SIG-M5 treated with dmso at 0.1 percent for 504 hours (cell line): Measurements from ENCODE around the gene PIK3AP1.
"Not testable (repeated sequence)": the region's sequence is repeated elsewhere in the genome, so short reads cannot be mapped to it uniquely, and the experiment has no call there.

Experiments
- DNase-seq: peaks from one replicate; lab custom pipeline; 2025; ENCODE audit not compliant: unreplicated experiment; lab: John Stamatoyannopoulos, UW

The PIK3AP1 gene

DNA sequence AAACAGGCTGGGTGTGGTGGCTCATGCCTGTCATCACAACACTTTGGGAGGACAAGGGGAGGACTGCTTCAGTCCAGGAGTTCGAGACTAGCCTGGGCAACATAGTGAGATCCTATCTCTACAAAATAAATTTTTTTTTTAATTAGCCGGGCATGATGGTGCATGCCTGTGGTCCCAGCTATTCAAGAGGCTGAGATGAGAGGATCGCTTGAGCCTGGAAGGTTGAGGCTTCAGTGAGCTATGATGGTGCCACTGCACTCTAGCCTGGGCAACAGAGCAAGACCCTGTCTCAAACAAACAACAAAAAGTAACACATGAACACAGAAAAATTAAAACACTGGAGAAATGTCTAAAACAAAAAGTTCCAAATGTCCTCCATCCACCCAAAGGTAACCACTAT, 22.9 kb downstream of the PIK3AP1 start:
- DNase-seq: no peak

DNA sequence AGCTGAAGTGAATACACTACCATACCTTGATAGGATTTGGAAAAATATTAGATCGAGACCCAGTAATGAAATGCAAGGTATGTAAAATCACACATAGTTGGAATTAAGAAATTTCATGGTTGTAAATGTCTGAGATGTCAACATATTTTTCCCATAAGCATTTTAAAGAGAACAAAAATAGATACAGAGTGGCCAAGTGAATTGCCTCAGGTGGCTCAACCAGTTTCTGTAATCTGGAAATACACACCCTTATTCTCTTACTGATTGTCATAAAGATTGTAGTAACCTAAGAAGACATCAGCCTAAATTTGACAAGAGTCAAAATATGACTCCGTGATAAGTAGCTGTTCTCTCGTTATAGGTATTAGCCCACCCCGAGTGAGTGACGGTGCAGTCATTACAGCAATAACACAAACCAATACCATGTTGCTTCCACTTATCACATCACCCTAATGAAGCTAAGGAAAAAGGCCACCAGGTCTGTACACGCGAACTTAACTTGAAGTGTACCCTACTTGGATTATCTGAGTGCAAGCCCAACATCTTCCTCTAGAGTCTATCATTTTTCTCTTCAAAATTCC, 23.4 kb downstream of the PIK3AP1 start:
- DNase-seq: no peak

DNA sequence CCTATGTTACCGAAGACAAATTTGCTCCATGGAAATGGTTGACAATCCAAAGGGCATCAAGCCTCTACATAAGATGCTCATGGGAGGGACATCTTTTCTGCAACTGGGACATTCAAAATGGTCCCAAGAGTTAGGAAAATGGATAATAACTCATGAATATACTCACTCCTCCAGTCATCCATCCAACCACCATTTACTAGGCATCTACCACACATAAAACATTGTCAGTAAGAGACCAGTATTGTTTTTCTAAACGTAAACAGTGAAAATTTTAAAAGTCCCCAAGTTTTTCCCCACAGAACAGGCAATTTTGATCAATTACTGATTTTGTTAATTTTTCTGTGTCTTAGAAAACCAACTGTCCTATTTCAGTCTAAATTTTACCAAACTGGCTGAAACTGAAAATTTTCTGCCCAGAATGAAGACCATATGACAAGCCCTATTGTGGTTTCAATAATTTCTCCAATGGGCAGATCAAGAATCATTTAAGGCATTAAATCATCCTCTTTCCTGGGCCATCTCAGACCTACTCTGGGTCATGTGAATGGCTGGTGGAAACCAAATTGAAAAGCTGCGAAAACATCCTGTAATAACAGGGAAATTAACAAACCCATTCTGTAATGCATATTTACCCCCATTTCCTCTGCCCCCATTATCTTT, 24.2 kb downstream of the PIK3AP1 start:
- no peak for DNase-seq

DNA sequence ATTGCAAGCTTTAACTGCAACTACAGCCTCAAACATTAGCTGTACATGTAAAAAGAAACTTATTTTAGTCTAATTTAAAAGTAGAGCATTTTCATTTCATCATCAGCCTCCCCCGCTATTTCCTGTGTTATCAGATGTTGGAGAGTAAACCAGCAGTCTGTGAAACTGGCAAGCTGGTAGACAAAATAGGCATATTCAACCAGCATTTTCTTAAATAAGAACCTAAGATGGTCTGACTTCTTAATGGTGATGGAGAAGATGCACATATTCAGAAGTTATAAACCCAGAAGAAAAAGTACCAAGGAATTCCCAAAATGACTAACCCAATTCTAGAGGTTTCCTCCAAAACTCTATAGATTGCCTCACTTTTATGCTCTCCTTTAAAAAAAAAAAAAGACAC, 24.9 kb downstream of the PIK3AP1 start:
- no peak for DNase-seq

DNA sequence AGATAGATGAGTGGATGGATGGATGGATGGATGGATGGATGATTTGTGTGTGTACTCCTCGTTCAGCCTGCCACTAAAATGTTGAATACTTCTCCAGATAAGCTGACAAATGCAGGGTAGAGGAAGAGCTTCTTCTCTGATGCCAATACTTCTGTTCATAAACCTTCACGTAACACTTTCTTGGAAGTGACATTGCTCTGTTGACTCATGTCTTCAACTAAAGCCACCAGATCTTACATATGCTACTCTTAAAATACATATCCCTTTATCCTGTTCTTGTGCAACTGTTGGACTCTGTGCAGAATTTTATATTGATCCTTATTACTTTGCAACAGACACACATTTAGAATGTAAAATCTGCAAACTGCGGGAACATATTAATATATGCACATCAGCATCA, 26.9 kb downstream of the PIK3AP1 start:
- DNase-seq: no peak

DNA sequence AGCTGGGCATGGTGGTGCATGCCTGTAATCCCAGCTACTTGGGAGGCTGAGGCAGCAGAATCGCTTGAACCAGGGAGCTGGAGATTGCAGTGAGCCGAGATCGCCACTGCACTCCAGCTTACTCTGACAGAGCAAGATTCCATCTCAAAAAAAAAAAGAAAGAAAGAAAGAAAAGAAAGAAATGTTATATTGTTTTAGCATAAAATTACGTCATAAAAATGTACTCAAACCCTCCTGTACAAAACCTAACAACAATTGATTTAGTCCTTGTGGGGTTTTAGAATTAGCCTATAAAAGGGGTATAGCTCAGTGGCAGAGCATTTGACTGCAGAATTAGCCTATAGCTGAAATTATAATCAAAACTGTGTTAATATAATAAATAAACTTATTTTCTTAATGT, 27.9 kb downstream of the PIK3AP1 start:
- no peak for DNase-seq

DNA sequence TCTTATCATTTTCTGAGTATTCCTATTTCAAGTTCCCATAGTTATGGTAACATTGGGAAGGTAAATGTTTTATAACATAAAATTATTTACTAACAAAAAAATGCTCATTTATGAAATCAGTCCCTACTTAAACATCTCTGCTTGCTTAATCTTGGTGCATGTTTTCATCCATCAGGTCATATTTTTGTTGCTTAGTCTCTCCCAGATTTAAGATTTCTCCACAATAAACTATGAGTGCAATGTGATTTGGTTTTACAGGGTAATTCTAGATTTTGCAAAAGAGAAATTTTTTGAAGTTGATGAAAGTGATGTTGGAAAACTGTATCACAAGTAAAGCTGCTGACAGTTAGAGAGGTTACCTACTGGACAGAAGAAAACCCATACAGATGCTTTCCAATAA, 28.6 kb downstream of the PIK3AP1 start:
- DNase-seq: no peak

DNA sequence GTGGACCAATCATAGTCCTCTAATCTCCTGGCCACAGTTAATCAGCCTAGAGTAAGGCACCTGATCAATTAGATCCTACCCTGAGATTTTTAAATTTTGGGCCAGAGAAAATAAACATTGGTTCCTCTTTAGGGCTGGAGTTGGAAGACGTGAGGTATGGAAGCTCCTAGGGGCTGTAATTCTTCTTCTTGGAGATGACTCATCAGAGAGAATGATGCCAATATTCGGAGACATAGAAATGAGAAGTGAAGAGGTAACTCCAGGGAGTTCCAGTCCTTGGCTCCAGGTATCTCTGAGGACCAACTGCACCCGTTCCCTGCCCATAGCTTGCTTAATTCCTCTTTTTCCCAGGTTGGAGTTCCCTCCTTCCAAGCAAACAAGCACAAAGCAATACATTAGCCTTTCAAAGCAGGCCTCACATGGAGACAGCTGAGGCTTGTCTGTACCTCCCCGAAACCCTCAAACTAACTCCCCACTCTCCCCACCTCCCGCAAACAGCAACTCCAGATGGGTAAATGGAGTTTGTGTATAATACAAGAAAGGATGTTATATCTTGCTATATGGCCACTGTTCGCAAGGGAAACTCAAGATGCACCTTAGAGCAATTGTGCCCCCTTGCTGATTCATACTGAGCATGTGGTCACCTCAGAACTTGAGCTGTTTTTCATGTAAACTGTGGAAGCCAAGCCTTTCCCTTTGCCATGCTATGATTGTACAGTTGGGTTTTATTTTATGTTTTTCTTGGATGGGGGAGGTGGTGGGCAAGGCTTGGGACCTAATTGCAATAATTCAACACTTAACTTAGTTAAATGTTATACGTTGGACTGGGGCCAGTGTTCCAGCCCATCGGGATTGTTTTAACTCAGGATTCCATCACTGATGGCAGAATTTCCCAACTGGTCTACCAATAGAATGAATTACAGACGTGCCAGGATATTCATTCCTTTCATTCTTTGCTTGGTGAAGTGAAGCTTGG, 29.3 kb downstream of the PIK3AP1 start:
- no peak for DNase-seq

DNA sequence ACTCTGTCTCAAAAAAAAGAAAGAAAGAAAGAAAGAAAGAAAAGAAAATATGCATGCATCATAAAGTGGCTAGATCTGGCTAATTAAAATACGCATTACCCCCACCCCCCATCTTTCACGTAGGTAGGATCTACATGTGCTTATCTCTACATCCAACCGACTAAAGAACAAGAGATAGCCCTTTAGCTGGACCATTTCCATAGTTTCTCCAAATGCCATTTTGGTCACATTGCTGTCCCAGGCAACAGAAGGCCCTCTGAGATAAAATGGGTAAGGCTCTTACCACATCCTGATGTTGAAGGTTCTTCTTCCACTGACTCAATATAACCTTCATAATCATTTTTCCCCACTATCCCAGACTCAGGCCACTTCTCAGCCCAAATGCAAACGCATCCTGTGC, 31.5 kb downstream of the PIK3AP1 start:
- no peak for DNase-seq

DNA sequence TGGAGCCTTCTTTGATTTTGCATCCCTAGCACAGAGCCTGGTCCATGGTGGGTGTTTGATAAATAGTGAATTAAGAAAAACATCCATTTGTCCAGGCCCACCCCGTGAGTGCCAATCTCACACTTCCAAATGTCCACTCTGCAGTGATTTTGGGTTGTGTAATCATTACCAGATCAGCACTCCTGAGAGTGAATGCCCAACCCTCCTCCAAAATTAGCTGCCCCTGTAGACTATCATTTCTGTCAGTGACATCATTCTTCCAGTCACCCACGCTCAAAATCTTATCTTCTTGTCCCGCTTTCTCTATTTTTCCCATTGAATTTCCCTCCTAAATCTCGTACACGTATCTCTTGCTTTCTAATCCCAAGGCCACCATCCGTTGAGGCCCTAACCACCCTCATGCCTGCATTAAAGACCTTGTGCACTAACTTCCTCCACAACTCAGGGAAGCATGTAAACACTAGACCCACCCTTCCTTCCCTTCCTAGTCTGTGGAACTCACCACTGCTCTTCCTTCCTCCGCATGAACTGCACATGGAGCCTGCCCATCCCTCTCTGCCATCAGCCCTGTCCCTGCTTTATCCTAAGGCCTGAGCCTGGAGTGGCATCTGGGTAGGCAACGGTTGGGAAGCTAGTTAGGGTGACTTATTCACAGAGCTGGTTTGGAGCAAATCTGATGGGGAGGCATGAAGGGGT, 32.8 kb downstream of the PIK3AP1 start:
- DNase-seq: no peak

DNA sequence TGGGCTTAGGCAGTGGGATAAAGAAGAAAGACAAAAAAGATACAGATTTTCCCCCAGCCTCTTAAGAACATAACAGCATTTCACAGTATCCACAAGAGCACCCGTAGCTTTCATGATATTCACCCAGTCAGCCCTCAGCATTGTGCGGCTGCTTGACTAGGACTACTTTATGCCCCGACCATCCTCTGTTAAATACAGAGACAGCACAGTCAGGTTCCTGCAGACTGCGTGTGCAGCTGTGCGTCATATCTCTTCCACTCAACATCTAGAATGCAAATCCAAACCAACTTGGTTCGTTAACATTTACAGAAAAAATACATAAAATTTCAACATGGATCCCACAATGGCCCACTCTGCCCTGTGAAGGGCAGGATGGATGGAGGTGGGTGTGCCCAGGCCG, 33.8 kb downstream of the PIK3AP1 start:
- no peak for DNase-seq

DNA sequence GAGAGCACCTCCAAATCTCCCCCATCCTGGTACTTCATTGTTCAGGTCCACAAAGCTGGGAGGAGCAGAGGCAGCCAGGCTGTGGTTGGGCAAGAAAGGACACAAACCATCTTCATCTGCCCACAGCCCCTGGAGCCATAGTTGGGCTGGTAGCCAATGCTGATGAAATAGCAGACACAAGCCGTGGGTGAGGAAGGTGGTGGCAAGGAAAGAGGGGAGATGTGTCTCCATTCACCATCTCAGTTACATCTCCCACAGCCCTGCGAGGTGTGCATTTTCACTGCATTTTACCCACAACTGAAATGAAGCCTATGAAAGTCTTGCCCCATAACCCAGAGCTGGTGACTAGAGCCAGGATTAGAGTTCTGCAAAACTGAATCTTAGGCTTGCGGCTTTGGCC, 35.0 kb downstream of the PIK3AP1 start:
- no peak for DNase-seq

DNA sequence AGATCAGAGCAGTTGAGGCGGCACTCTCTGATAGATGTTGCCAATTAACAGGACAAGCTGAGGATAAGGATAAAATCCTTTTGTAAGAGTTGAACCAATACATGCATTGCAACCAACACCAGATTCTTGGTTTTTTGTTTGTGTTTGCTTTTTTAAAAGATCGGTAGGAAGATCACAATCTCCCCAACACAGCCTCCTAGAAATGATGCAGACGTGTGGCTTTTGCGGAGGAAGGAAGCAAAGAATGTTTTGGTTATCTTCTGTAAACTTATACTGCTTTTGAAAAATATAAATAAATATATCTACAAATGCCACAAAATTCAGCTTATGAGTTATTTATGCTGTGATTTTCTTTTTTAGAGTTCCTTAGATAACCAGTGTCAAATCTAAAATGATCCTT, 35.5 kb downstream of the PIK3AP1 start:
- no peak for DNase-seq

DNA sequence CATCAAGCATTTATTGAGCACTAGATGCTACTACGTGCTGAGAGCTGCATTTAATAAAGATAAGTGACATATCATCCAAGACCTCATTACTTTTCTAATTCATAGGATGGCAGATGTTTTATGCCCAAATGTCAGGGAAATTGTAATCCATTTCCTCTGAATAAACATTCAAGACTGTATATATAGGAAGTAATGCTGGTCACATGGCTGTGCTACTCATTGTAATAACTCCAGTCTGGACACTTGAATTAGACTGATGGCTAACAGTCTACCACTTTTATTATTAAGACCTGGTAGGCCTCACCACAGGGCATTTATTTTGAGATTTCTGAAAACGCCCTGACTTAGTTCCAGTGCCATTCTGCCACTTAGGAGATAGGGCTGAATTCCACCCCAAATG, 36.6 kb downstream of the PIK3AP1 start:
- no peak for DNase-seq

DNA sequence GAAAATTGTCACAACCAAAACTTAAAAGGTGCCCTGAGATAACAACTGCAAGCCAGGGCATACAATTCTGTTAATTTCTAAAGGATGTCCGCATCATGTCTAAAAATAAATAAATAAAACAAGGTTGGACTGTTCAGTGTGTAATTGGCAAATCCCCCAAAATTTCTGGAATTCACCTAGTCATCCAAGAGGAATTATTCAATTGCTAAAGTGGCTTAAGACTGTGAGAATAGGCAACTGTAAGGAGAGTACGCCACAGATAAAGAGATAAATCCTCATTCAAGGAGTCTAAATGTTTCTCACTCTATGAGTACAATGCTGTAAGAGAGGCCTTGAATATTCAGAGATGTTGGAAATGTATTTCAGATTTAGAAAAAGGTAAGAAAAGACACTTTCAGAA, 37.2 kb downstream of the PIK3AP1 start:
- no peak for DNase-seq

DNA sequence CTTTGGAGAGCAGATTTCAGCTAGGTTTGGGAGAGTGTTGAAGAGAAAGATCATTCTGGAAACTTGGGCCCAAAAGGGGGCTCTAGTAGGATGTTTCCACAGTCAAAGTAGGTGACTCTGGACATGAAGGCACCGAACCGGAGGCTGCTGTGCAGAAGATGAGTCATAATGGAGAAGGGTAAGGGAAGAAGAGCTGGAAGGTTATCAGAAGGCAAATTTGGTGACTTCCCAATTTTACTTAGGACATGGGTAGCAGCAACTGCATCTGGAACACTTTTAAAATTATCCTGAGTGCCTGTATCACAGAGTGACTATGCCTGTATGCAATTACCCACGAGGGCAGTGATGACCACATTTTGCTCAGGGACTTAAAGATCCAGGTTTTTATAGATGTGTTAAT, 38.8 kb downstream of the PIK3AP1 start:
- no peak for DNase-seq

DNA sequence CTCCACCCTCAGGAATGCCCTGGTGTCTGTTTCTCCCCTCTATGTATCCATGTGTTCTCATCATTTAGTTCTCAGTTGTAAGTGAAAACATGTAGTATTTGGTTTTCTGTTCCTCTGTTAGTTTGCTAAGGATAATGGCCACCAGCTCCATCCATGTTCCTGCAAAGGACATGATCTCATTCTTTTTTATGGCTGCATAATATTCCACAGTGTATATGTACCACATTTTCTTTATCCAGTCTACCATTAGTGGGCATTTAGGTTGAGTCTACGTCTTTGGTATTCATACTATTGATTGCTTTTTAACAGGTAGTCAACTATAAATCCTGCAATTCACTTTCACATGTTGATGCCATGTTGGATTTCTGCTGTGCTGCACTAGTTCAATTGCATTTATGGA, 39.9 kb downstream of the PIK3AP1 start:
- DNase-seq: not testable (repeated sequence)

DNA sequence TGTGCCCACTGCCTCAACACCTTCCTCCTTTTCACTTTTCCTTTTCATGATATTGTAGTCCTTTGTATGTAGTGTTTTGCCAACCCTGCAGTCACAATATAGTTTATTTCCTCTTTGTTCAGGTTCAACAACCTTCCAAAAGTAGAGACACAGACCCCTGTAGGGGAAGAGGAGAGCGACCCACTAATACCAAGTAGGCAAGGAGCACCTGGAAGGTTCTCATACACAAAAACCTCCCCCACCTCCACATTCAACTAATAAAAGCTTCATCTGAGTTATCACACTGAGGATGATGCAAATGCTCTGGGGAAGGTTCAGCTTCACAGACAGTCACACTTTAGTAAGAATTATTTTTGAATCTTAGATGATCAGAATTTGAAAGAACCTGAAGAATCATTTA, 41.6 kb downstream of the PIK3AP1 start:
- no peak for DNase-seq

DNA sequence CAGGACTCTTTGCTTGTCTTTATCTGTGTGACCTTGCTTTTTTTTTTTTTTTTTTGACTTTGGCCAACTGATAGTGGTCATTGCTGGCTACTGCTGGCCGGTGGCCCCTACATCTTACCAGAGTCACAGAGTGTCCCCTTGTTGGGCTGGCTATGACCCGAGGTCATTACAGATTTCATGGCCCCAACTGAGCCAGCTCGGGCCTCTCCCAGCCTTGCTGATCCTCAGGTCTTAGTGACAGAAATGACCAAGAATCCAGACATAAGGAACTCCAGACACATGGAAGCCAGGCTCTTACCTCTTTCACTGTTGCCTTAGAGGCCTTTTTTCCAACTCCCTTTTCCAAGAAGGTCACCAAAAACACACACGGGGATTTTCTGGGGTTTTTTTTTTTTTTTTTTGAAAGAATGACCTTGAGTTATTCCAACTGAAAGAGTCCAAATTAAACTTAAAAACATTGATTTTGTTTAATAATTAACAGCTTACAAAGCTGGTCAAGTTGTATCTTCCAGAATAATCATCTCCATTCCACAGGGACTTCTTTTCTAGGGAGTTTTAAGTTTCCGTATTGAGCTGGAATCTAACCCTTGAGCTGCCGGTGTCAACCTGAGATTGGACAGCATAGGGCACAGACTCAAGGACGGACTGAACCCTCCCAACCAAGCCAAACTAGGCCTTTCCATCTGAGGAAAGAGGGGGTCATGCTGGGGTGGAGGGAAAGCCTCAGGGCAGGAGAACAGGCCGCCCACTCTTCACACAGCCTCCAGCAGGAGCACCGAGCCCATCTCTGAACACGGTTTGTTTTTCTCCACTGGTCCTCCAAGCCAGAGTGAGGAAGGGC, 43.8 kb downstream of the PIK3AP1 start:
- DNase-seq: no peak

DNA sequence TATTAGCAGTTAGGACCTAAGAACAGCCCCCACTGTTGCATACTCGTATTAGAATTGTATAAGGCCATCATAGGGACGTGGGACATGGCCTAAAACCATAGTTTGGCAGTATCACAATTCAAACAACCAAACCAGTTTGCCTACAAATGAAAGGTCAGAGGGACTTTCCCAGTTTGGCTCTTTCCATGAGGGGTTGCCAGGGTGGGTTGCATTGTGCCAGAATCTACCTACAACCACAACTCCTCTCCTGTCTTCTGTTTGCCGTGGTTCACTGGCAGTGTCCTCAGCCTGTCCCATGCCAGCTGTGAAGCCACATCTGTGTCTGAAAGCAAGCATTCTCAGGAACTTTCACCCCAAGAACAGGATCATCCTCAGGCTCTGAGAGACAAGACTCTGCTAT, 44.5 kb downstream of the PIK3AP1 start:
- DNase-seq: no peak
